Measurements from ENCODE around the gene VPS13A. TPM values are rescaled to one million over a fixed set of nuclear protein-coding genes. Genes with fewer than 3 reads are reported as not detected.
A peak's percentile ranks its signal among the peaks of the same experiment; 100 is the strongest.
"Not testable (repeated sequence)": the region's sequence is repeated elsewhere in the genome, so short reads cannot be mapped to it uniquely, and the experiment has no call there.

The VPS13A gene
- total RNA-seq, 1 donor from 2014 or later: 35.0 TPM

DNA sequence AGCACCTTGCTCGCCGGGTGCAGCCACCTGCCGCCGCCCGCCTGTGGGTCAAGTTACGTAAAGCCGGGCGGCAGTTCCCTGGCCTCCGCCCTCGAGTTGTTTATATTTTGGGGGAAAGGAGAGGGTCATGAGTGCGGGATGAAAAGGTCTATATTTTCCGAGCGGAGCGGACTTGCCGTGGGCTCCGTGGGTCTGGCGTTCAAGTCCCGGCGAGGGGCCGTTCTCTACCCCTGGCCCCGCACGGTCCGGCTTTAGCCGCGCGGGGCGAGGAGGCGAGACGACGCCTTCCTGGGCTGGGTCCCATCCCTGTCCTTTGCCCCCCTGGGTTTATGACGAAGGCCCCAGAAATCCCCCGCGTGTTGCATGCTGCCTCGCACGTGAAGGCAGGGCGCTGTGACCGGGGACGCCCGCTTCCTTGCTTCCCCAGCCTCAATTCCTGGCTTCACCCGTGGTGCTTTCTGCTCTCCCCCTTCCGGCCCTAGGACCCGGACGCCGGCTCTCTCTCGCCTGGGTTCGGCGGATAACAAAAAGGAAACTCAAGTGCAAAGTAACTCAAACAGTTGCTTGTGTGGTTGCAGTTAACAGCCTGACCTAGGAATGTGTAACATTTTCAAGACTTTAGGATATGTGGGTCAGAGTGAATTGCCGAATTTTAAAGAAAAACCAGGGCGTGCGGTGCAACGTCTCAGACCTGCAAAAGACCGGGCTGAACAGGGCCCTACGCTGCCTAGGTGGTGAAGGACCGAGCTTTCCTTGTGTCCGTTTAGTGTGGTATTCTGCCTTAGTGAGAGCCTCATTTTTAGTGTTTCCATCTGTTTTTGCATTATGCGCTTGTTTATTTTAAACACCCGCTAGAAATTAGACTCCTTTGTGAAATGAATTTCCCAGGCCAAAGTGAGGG is 810 bp downstream of the VPS13A start:
- intact Hi-C loops (cut with DNase I): no loop called here
- DNase-seq: peak; percentile 58
- ATAC-seq (ENCODE audit: poor library complexity): peak; percentile 34

GRCh38 chr9:77180056-77180455 is 2.7 kb downstream of the VPS13A start:
- no peak for ATAC-seq (ENCODE audit: poor library complexity)
- intact Hi-C loops (cut with DNase I): no loop called here
- no peak for DNase-seq

DNA sequence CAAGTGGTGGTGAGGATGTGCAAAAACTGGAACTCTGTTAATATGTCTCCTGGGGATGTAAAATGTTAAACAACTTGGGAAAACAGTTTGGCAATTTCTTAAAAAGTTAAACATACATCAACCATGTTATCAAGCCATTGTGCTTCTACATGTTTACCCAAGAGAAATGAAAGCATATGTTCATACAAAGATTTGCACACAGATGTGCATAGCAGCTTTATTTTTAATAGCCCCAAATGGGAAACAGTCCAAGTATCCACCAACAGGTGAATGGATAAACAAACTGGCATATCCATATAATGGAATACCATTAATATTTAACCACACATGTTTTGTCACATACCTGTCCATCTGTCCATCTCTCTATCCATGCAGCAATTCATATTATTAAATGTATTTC is 6.2 kb downstream of the VPS13A start:
- ATAC-seq (ENCODE audit: poor library complexity): no peak
- DNase-seq: no peak
- intact Hi-C loops (cut with DNase I): no loop called here

- ATAC-seq (ENCODE audit: poor library complexity) (no peak), DNase-seq (no peak)
- intact Hi-C loops (cut with DNase I): no loop called here
Observed at GRCh38 chr9:77188242-77188641, 10.9 kb downstream of the VPS13A start.

- DNase-seq (no peak), ATAC-seq (ENCODE audit: poor library complexity) (no peak)
- intact Hi-C loops (cut with DNase I): no loop called here
Observed at GRCh38 chr9:77194423-77194822, 17.1 kb downstream of the VPS13A start.

- DNase-seq: no peak
- ATAC-seq (ENCODE audit: poor library complexity): no peak
- intact Hi-C loops (cut with DNase I): no loop called here
Observed at GRCh38 chr9:77210116-77210515, 32.8 kb downstream of the VPS13A start.

DNA sequence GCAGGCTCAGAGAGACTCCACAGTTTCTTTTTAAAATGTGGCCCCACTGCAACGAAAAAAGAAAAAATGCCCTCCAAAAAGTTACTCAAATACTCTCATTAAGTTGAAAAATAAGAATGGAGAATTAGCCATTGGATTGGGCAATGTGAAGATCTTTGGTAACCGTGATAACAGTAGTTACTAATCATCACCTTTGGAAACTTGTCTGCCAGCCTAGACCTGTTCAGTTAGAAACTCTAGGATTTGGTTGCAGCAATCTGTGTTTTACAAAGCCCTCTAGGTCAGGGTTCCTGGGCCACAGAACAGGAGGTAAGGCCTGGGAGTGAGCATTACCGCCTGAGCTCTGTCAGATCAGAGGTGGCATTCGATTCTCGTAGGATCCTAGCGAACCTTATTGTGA is 34.2 kb downstream of the VPS13A start:
- intact Hi-C loops (cut with DNase I): no loop called here
- DNase-seq: no peak
- ATAC-seq (ENCODE audit: poor library complexity): no peak

DNA sequence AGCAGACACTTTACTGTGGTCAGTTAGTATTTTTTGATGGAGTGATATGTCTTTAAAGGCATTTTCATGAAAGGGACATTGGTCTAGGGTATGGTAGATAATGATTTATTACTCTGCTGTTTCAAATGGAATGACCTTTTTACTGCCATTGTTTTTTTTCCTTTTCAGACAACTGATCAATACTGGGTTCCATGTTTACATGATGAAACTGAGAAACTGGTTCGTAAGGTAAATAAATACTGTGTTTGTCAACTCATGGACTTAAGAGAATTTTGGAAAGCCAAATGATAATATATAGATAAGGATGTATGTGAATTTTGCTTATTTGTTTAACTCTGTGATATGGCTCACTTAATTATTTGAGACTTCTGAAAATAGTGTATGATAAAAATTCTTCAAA is 35.5 kb downstream of the VPS13A start:
- DNase-seq (no peak), ATAC-seq (ENCODE audit: poor library complexity) (no peak)
- intact Hi-C loops (cut with DNase I): no loop called here

- DNase-seq (no peak), ATAC-seq (ENCODE audit: poor library complexity) (no peak)
- intact Hi-C loops (cut with DNase I): no loop called here
Observed at GRCh38 chr9:77215874-77216273, 38.5 kb downstream of the VPS13A start.

- ATAC-seq (ENCODE audit: poor library complexity): no peak
- no peak for DNase-seq
- intact Hi-C loops (cut with DNase I): no loop called here
Observed at GRCh38 chr9:77218612-77219011, 41.3 kb downstream of the VPS13A start.

DNA sequence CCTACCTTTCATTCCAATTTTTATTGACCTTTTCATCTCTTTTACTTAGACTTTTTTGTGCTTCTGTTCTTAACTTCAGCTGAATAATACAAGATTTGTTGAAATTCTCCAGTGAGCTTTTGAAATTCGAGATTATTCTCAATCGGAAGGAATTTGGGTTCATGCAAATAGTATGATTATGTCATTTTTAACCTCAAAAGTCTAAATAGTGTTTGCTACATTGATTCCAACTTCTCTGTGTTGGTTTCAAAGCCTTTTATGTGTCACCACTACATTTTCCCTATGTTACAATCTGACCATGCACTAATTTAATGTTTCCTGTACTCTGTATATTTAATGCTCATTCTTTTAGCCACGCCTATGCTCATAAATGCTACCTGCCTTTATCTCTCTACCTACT is 44.1 kb downstream of the VPS13A start:
- ATAC-seq (ENCODE audit: poor library complexity) (no peak), DNase-seq (no peak)
- intact Hi-C loops (cut with DNase I): no loop called here

DNA sequence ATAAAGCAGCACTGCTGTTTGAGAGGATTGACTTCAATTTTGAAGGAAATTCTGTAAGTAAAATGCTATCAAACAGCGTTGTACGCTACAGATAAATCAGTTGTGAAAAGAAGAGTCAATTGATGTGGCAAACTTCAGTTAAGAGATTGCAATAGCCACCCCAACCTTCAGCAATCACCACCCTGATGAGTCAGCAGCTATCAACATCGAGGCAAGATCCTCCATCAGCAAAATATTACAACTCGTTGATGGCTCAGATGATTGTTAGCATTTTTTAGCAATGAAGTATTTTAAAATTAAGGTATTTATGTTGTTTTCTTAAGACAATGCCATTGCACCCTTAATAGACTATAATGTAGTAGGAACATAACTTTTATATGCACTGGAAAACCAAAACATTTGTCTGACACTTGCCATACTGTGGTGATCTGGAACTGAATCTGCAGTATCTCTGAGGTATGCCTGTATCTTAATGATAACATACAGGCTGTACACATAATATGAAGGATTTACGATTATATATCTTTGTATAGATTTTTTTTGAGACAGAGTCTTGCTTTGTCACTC is 47.5 kb downstream of the VPS13A start:
- DNase-seq: no peak
- intact Hi-C loops (cut with DNase I): no loop called here
- no peak for ATAC-seq (ENCODE audit: poor library complexity)

GRCh38 chr9:77236693-77237092 is 59.4 kb downstream of the VPS13A start:
- ATAC-seq (ENCODE audit: poor library complexity) (no peak), DNase-seq (no peak)
- intact Hi-C loops (cut with DNase I): no loop called here

- no peak for DNase-seq
- ATAC-seq (ENCODE audit: poor library complexity): no peak
- intact Hi-C loops (cut with DNase I): no loop called here
Observed at GRCh38 chr9:77237896-77238295, 60.6 kb downstream of the VPS13A start.

DNA sequence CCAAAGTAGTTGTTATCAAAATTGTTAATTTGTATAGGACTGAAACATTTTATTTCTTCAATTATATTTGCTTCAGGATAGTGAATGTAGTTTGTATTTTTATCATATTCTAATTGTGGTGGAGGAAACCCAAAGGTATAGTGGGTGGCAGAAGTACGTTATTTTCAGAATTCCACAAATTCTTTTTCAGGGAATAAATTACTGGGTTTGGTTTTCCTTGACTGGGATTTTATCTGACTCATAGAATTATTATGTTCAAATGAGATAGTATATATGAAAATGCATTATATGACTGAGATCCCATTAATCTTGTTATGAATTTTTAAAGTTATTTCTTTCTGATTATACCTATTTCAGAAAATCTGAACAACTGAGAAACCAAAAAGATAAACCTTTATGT is 73.7 kb downstream of the VPS13A start:
- no peak for ATAC-seq (ENCODE audit: poor library complexity)
- intact Hi-C loops (cut with DNase I): no loop called here
- no peak for DNase-seq

- ATAC-seq (ENCODE audit: poor library complexity): no peak
- DNase-seq: no peak
- intact Hi-C loops (cut with DNase I): no loop called here
Observed at GRCh38 chr9:77257275-77257674, 79.9 kb downstream of the VPS13A start.

DNA sequence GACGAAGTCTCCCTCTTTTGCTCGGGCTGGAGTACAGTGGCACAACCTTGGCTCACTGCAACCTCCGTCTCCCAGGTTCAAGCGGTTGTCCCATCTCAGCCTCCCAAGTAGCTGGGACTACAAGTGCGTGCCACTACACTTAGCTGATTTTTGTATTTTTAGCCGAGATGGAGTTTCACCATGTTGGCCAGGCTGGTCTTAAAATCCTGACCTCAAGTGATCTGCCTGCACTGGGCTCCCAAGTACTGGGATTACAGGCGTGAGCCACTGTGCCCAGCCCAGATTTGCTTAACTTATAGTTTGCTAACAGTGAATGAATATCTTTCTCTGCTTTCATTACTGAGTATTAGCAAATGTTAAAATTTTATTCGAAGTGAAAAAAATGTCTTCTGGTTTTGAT is 84.3 kb downstream of the VPS13A start:
- no peak for DNase-seq
- ATAC-seq (ENCODE audit: poor library complexity): no peak
- intact Hi-C loops (cut with DNase I): no loop called here

- intact Hi-C loops (cut with DNase I); ATAC-seq (ENCODE audit: poor library complexity); DNase-seq: not testable (repeated sequence)
Observed at GRCh38 chr9:77267762-77268161, 90.4 kb downstream of the VPS13A start.

DNA sequence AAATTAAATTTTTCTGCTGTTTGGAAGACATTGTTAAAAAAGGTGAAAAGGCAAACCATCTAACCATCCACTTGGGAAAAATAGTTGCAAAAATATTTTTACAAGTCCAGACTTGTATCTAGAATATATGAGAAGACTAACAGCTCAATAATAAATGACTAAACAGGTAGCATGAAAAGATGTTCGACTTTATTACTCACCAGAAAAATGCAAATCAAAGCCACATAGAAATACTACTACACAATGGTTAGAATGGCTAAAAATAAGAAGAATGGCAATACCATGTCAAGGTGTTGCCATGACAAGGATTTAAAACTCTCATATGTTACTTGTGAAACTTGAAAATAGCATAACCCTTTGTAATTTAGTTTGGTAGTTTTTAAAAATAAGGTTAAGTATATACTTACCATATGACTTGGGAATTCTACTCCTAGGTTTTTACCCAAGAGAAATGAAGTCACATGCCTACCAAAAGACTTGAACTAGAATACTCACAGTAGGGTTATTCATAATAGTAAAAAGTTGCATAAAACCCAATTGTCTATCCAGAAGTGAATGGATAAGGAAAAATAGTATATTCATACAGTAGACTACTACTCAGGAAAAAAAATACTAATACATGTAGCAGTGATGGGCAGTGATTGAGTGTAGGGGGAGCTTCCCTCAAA is 93.8 kb downstream of the VPS13A start:
- intact Hi-C loops (cut with DNase I): no loop called here
- ATAC-seq (ENCODE audit: poor library complexity) (no peak), DNase-seq (no peak)

GRCh38 chr9:77276799-77277198 is 99.5 kb downstream of the VPS13A start:
- ATAC-seq (ENCODE audit: poor library complexity) (no peak), DNase-seq (no peak)
- intact Hi-C loops (cut with DNase I): no loop called here

Data from Right ventricle myocardium superior (tissue), 1 donor.